Prostate gland (tissue), 2 donors: ENCODE results near the gene HAL. TPM values are rescaled to one million over a fixed set of nuclear protein-coding genes. Genes with fewer than 3 reads are reported as not detected.

Experiments
- DNase-seq: peaks from one replicate; pipeline ENCODE4 v3.0.0-alpha.2; 2019; ENCODE audit warnings: low spot score
- H3K27ac ChIP-seq, 2 donors: fragments of 200-600 bp; sonication (generic); 2 replicates each; pipeline ENCODE4 v1.5.1; 2017 to 2019
- H3K27me3 ChIP-seq: fragments of 200-600 bp; sonication (generic); replicated peaks from 2 replicates; pipeline ENCODE4 v1.5.1; 2019; ENCODE audit not compliant: insufficient read depth
- H3K36me3 ChIP-seq, 2 donors: fragments of 200-600 bp; sonication (generic); 1 replicate in 1 of 2; 2 replicates in 1 of 2; pipeline versions ENCODE4 v1.5.1 to v1.8.1; 2017 to 2019
- H3K4me1 ChIP-seq: fragments of 200-600 bp; sonication (generic); replicated peaks from 2 replicates; pipeline ENCODE4 v1.5.1; 2019
- H3K4me3 ChIP-seq, 2 donors: fragments of 200-600 bp; sonication (generic); 2 replicates each; pipeline ENCODE4 v1.5.1; 2017 to 2019
- H3K9me3 ChIP-seq: fragments of 200-600 bp; sonication (generic); 2 replicates; pipeline ENCODE4 v1.5.1; 2017
- POLR2A ChIP-seq: fragments of 450-650 bp; IDR thresholded peaks from one replicate; pipeline ENCODE4 v1.6.1; 2016; ENCODE audit warnings: antibody characterized with exemption, mild to moderate bottlenecking
- POLR2AphosphoS5 ChIP-seq: sonication (generic); formaldehyde crosslinking; IDR thresholded peaks from one replicate; pipeline ENCODE4 v1.6.1; 2017; ENCODE audit warnings: antibody characterized with exemption
- WGBS: methylation state at CpG from one replicate; pipeline ENCODE4 v1.1.5; 2018; 5-methylcytosine and 5-hydroxymethylcytosine counted together
- intact Hi-C: fragments of 100-400 bp; cut with DNase I; formaldehyde crosslinking; loops from one replicate; pipeline ENCODE4 v1.14.2; 2022
- total RNA-seq, 2 donors: library from RNA; depleted of rRNA; stranded (reverse); fragments of >200 nt; gene quantifications; one replicate each; pipeline ENCODE4 v1.1.0, GENCODE V29; 2016
- TF ChIP-seq, protein P1 (sequence below), 4 experiments: fragments of 200-600 bp in 2 of 4; fragments of 450-650 bp in 2 of 4; sonication (generic) in 2 of 4; IDR thresholded peaks; 1 replicate in 3 of 4; 2 replicates in 1 of 4; pipeline ENCODE4 v1.5.1; 2016 to 2019; ENCODE audit warnings: antibody characterized with exemption in 4 of 4, mild to moderate bottlenecking in 2 of 4, moderate library complexity in 2 of 4

HAL gene
- total RNA-seq, 2 donors from 2014 or later = 0.27 TPM; not detected in 1

DNA sequence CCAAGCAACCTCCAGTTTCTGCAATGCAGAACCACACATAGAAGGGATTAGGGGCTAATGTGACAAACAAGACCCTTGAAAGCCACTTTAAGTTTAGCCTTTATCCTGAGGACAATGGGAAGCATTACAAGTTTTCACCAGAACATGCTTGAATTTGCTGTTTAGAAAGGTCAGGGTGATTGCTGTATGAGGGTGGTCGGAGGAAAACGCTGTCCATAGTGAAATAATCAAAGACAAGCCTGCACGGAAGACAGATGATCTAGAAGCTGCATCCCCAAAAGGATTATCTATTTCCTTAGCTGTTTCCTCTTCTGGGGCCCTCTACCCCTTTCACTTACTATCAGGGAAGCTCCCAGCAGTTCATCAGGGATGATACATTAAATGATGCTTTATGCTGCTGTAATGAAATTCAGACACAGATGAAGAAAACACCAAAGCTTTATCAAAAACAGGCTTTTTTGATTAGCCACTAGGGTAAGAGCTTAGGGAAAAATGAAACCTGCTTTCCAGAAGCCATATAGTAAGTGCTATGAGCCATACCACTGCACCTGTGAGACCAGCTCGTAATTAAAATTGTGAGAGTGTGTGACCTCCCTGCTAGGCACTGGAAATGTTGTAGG, 6.5 kb downstream of the HAL start:
- H3K4me1 ChIP-seq = no peaks in the 10 kb centered on the region
- no peak overlapping the region for H3K27ac ChIP-seq
- intact Hi-C loops = loop anchor here (10.0 kb wide), 1 partner anchor 175 kb away; no protein-coding TSS in a partner anchor
- WGBS = 73% methylated on average over 4 of the region's 4 CpGs
- no peaks in the 10 kb centered on the region for H3K36me3 ChIP-seq
- no peaks in the 10 kb centered on the region for H3K9me3 ChIP-seq
- DNase-seq = no peak
- H3K4me3 ChIP-seq = no peak overlapping the region
- no peaks in the 10 kb centered on the region for H3K27me3 ChIP-seq
- TF ChIP-seq POLR2AphosphoS5 (no peak), POLR2A (no peak)
- TF ChIP-seq, protein P1, sequence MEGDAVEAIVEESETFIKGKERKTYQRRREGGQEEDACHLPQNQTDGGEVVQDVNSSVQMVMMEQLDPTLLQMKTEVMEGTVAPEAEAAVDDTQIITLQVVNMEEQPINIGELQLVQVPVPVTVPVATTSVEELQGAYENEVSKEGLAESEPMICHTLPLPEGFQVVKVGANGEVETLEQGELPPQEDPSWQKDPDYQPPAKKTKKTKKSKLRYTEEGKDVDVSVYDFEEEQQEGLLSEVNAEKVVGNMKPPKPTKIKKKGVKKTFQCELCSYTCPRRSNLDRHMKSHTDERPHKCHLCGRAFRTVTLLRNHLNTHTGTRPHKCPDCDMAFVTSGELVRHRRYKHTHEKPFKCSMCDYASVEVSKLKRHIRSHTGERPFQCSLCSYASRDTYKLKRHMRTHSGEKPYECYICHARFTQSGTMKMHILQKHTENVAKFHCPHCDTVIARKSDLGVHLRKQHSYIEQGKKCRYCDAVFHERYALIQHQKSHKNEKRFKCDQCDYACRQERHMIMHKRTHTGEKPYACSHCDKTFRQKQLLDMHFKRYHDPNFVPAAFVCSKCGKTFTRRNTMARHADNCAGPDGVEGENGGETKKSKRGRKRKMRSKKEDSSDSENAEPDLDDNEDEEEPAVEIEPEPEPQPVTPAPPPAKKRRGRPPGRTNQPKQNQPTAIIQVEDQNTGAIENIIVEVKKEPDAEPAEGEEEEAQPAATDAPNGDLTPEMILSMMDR (IDR thresholded peaks at IDR 0.05) = no peak

- Histone ChIP-seq H3K27me3 (no peaks in the 10 kb centered on the region), H3K4me3 (no peak overlapping the region), H3K36me3 (no peaks in the 10 kb centered on the region), H3K9me3 (no peaks in the 10 kb centered on the region), H3K4me1 (no peaks in the 10 kb centered on the region), H3K27ac (no peak overlapping the region)
- intact Hi-C loops = no loop called here
- WGBS = 78% methylated on average over 11 of the region's 11 CpGs
- no peak for DNase-seq
- TF ChIP-seq, protein P1 (IDR thresholded peaks at IDR 0.05) = no peak
- no peak for TF ChIP-seq POLR2AphosphoS5
- no peak for TF ChIP-seq POLR2A
Observed at GRCh38 chr12:95988506-95989275, 7.5 kb downstream of the HAL start.

DNA sequence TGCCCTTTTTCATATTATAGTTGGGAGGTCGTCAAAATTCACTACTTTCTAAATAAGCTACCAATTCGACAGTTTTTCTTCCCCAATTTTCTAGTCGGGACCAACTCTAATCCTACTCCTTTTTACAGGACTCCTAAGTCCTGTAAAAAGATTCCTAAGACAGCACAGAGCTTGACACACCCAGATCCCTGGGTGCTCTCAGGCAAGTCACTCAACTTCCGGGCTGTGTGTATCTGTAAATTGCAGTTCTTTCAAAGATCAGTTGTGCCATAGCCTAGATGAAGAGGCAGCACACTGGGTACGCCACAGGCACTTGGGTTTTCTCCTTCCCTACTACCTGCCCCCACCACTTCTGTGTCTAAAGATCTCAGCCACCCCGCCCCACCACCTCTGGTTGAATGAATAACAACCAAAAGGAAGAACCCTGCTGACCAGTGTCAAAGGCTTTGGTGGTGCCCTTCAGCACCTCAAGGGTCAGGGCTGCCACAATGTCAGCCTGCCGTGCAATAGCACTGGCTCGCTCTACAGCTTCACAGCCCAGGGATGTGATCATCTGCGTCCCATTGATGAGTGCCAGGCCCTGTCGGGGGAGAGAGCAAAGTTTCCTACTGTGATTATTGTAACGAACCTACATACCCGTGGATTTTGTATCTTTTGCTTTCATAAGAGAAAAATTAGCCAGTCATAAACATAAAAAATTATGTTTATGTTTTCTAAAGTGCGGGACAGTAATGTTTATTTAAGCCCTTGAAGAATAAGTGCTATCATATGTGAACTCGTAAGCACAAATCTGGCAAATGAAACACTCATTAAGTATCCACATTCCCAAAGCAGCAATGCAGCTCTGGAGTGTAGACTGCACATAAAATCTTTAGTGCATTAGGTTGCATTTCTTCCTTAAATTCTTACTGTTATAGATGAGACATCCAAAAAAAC, 9.2 kb downstream of the HAL start:
- Histone ChIP-seq H3K4me3 (no peak overlapping the region), H3K27me3 (no peaks in the 10 kb centered on the region), H3K9me3 (no peaks in the 10 kb centered on the region), H3K4me1 (no peaks in the 10 kb centered on the region), H3K36me3 (no peaks in the 10 kb centered on the region), H3K27ac (no peak overlapping the region)
- 76% methylated on average over 14 of the region's 14 CpGs for WGBS
- intact Hi-C loops = no loop called here
- DNase-seq = no peak
- TF ChIP-seq, protein P1 (IDR thresholded peaks at IDR 0.05) = no peak
- TF ChIP-seq POLR2A = no peak
- no peak for TF ChIP-seq POLR2AphosphoS5

GRCh38 chr12:95984682-95985081, 11.5 kb downstream of the HAL start:
- Histone ChIP-seq H3K4me1 (no peaks in the 10 kb centered on the region), H3K27ac (no peak overlapping the region), H3K4me3 (no peak overlapping the region), H3K9me3 (no peaks in the 10 kb centered on the region), H3K27me3 (no peaks in the 10 kb centered on the region), H3K36me3 (no peaks in the 10 kb centered on the region)
- WGBS = 89% methylated on average over 1 of the region's 1 CpG
- DNase-seq = no peak
- intact Hi-C loops = no loop called here
- TF ChIP-seq POLR2A (no peak), POLR2AphosphoS5 (no peak)
- TF ChIP-seq, protein P1 (IDR thresholded peaks at IDR 0.05) = no peak
